ENCODE measurements around the gene EFCC1.

GRCh38 chr3:129014148-129014547, 13.0 kb downstream of the EFCC1 start:
- TF ChIP-seq EZH2phosphoT487 (conservative IDR thresholded peaks at IDR 0.05; ENCODE audit: low read length) (no peak), CTCF (IDR thresholded peaks at IDR 0.05; ENCODE audit: insufficient read depth, low read length, poor library complexity, severe bottlenecking) (no peak)
